GM11168 (cell line): ENCODE data around the gene MAP3K14.

Source experiments
- in situ Hi-C: fragments of 300-500 bp; cut with MboI; formaldehyde crosslinking; loops from one replicate; pipeline ENCODE4 v1.12.0; 2022; ENCODE audit warnings: low sequenced_read_pairs; ENCODE audit not compliant: unreplicated experiment

Gene MAP3K14

GRCh38 chr17:45318561-45319230 is 1.9 kb upstream of the MAP3K14 start:
- in situ Hi-C loops, result no loop called here

DNA sequence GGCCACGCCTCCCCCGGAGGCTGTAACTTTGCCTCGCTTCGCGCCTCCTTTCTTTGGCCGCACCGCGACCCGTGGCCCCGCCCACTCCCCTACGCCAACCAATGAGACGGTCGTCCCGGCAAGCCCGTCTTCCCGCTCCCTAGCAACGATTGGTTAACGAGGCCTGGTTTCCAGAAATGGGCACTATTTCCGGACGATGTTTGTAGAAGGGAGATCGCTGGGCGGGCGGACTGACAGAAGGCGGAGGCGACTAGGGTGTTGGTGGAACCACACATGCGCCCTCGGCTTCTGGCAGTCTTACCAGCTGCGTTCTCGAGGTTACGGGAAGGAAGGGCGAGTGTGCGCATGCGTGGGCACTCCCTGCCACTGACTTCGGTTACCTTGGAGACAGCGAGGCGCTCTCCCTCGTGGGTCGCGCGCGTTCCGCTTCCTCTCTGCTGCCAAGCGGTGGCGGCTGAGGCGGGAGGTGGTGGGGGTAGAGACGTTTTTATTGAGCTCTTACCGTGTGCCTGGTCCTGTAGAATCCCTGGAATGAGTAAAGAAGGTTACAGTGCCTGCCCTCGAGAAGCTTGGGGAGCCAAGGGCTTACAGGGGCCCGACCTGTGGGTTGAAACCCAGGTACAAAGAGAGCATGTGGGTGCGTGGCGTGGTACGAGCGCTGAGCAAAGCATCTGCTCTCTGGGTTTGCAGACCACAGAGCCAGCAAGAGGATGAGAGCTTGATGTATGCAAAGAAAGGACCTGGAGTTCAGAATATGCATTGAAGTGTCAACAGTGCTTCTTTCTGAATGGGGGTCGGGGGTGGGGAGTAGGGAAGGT is 500 bp upstream of the MAP3K14 start:
- in situ Hi-C loops, result no loop called here

DNA sequence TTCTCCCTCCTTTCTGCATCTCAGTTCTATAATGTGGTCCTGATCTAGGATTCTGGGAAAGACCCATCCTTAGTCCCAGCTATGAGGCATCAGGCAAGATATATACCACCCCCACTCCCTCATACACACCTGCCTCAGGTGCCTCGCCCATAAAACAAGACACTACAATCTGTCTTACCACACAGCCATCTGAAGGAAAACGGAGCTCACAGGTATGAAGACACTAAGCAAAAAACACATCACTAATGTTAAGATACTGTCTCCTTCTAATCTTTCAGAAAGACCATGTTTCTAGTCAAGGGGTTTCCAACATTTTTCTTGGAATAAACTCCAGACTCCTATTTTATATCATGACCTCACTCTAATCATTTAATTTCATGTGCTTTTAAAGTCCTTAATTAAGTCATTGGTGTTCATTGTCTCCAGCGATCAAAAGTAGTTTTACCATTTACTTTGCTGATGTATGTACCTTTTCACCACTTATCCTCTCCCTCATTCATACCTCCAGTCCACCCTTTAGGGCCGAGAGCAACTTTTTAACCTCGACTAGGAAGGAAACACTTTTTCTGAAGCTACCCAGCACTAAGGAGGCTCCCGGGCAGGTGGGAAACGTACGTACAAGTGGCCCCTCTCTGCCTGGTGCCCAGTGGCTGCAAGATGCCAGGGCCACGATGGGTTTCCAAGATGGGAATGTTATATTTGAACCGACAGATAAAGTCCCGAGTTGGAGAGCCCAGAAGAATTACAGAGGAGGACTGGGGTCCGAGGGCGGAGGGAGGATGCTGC is 979 bp downstream of the MAP3K14 start:
- in situ Hi-C loops, result no loop called here

DNA sequence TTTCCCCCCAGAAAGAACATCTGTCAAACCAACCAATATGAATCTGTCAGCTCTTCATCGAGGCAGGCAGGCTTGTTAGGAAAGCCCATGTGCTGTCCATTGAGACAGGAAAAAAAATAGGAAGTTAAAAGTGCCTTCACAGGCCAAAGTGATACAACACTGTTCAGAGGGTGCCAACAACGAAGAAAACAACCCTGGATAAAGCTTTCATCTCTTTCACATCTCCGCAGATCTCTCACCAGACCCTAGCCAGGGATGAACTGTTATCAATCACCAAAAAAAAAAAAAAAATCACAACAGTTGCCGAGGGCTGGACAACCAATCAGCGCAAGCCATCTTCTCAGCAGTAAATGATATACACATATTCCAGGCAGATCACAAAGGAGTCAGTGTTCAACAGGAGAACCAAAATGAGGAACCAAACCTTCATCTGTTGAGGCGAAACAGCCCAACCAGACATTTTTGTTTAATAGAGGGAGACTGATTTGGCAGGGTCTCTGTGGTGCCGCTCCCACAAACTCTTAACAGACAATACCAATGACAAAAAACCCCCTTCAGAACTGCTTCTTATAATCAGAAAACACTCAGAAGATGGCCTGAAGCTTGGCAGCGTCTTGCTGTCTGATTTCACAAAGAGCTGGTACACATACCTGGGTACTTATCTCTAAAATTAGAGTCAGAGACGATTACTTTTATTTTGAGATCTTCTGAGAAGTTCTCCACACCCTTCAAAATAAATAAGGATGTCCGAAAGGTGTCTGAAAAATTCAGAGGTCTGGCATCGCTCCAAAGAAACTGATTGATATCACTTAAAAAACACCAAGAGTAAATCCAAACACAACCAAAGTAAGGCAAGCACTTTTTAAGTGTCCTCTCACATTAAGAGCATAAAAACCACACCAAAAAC is 1.8 kb downstream of the MAP3K14 start:
- in situ Hi-C loops, result no loop called here

- in situ Hi-C loops, result no loop called here
These were observed 2.7 kb downstream of the MAP3K14 start for GRCh38 chr17:45313996-45314740.

- in situ Hi-C loops, result no loop called here
These were observed 3.4 kb downstream of the MAP3K14 start for GRCh38 chr17:45313421-45313771.

DNA sequence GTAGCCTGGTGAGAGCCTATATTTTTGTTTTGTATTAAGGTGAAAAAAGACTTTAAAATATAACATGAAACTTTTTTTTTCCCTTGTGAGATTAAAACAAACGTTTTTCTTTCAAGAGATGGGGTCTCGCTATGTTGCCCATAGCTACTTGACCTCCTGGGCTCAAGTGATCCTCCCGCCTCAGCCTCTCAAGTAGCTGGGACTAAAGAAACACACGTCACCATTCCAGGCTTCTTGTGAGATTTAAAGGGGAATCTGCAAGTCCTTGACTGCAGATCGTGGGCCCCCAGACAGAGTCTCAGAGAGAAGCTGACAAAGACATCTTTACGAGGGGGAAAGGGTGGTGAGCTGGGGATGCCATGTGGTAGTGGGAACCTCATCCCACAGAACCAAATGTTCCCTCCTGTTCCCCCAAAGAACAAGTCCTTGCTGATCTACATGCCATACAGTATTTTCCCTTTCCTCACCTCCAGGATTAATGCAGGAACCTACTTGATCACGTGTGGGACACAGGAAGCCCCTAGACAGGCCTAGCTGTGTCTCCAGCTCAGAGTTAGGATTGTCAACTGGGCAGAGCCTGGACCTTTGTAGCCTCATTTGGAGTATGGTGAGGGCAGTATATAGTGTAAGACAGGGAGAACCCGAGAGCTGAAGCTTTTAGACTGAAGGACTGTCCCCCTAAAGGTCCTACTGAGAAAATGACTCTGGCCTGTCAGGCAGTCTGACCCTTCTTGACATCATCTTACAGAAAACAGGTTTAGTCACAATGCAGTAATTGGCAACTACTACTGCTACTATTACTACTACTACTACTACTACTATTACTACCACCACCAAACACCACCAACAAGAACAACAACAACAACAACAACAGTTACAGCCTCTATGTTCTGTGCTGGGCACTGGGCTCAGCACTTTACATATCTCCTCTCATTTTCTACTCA is 4.1 kb downstream of the MAP3K14 start:
- in situ Hi-C loops, result no loop called here

GRCh38 chr17:45311760-45312476 is 4.9 kb downstream of the MAP3K14 start:
- in situ Hi-C loops, result no loop called here

DNA sequence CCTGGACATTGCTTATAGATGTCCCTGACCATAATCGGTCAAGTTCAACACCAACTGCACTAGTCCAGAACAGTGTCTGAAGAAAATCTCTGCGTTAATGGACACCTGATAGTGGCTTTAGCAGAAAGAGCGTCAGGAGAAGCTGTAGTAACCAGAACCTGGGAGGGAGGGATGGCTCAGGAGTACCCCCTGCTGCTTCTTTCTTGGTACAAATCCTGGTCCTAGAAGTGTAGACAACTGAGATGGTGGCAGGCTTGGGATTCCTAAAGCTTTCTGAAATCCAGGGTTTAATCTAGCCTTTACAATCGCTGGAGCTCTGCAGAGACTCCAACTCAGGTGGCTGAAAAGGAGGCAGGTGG is 5.4 kb downstream of the MAP3K14 start:
- in situ Hi-C loops, result no loop called here

DNA sequence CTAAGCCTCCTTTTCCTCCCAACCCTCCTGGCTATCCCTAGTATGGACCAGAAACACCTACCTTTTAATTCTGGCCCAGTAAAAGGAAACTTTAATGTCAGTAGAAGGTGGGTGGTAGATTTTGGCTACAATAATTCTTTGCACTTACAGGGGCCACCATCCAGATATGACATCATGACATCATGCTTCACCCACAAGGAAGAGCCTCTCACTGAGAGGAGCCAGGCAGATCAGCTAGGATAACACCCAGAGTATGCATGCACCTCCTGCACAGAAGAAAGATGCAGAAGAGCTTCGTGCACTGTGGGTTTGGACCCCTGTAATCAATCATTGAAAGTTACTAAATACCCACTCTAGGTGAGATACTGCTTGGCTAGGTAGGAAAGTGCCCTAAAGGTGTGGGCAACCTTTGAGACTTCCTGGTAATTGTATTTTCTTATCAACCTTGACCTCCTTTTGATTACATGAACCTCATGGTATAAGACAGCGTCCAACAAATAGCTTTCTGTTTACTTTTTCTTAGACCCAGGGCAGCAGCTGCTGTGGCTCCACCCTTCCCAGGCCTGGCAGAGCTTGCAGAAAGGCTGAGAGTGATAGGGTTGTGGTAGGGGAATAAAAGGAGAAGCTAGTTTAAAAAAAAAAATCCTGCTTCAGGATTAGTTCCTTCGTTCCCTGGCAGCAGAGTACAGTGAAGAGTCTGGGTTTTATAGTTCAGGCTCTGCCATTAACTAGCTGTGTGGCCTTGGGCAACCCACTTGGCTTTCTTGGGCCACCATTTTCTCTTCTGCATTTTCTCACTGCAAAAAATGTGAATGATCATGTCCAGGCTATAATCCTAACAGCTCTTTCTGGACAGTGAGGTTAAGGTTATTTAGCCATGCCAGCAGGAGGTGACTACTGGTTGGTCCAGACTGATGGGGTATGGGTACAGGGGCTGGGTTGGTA is 6.2 kb downstream of the MAP3K14 start:
- in situ Hi-C loops, result no loop called here

GRCh38 chr17:45309400-45309799 is 7.4 kb downstream of the MAP3K14 start:
- in situ Hi-C loops, result no loop called here

- in situ Hi-C loops, result no loop called here
These were observed 8.0 kb downstream of the MAP3K14 start for GRCh38 chr17:45308840-45309239.

- in situ Hi-C loops, result no loop called here
These were observed 8.8 kb downstream of the MAP3K14 start for GRCh38 chr17:45308016-45308365.

- in situ Hi-C loops, result no loop called here
These were observed 9.4 kb downstream of the MAP3K14 start for GRCh38 chr17:45307290-45308015.

- in situ Hi-C loops, result no loop called here
These were observed 10.2 kb downstream of the MAP3K14 start for GRCh38 chr17:45306623-45307022.

GRCh38 chr17:45306094-45306493 is 10.7 kb downstream of the MAP3K14 start:
- in situ Hi-C loops, result no loop called here
